HG02852 (cell line): Measurements from ENCODE around the gene SH3YL1.
"Not testable (repeated sequence)": the region's sequence is repeated elsewhere in the genome, so short reads cannot be mapped to it uniquely, and the experiment has no call there.

Experiments
- ATAC-seq: cut with Tn5 transposase; IDR thresholded peaks from one replicate; pipeline ENCODE4 v1.9.1; 2021; ENCODE audit warnings: mild to moderate bottlenecking, moderate library complexity; ENCODE audit not compliant: unreplicated experiment

Gene SH3YL1

GRCh38 chr2:185221-185620 is 78.6 kb downstream of the SH3YL1 start:
- ATAC-seq: no peak

GRCh38 chr2:184695-185094 is 79.1 kb downstream of the SH3YL1 start:
- no peak for ATAC-seq

- no peak for ATAC-seq
These were observed 81.2 kb downstream of the SH3YL1 start for GRCh38 chr2:182509-183122.

- no peak for ATAC-seq
These were observed 83.5 kb downstream of the SH3YL1 start for GRCh38 chr2:180311-180710.

GRCh38 chr2:179886-180285 is 83.9 kb downstream of the SH3YL1 start:
- ATAC-seq: no peak

- no peak for ATAC-seq
These were observed 86.1 kb downstream of the SH3YL1 start for GRCh38 chr2:177733-178132.

- ATAC-seq: no peak
These were observed 86.9 kb downstream of the SH3YL1 start for GRCh38 chr2:176917-177316.

- peak; percentile 45 for ATAC-seq
These were observed 87.7 kb downstream of the SH3YL1 start for GRCh38 chr2:175880-176820.

- ATAC-seq: no peak
These were observed 88.6 kb downstream of the SH3YL1 start for GRCh38 chr2:175161-175786.

- not testable (repeated sequence) for ATAC-seq
These were observed 91.7 kb downstream of the SH3YL1 start for GRCh38 chr2:172120-172519.

GRCh38 chr2:169741-170140 is 94.1 kb downstream of the SH3YL1 start:
- no peak for ATAC-seq
